IMR-90 (cell line): ENCODE data around the gene PITX2. TPM values are rescaled to one million over a fixed set of nuclear protein-coding genes. Genes with fewer than 3 reads are reported as not detected.

ENCODE experiments used
- ATAC-seq: fragments of 200-7000 bp; cut with Tn5 transposase; 2 replicates; pipeline ENCODE4 v1.9.1; 2020; ENCODE audit warnings: low read depth, mild to moderate bottlenecking, moderate library complexity
- BruUV-seq: library from RNA; stranded (reverse); fragments of 400-500 nt; replicated peaks from 2 replicates; lab custom pipeline; 2021; lab: Mats Ljungman, UMichigan
- CTCF ChIA-PET: fragments of 300-600 bp; formaldehyde crosslinking; extraction: SDS; loops from one replicate; lab custom pipeline; 2021; ENCODE audit warnings: antibody characterized with exemption; lab: Yijun Ruan, JAX
- POLR2A ChIA-PET: fragments of 300-600 bp; sonication (Branson Sonifier 250); formaldehyde crosslinking; loops from one replicate; lab custom pipeline; 2022; ENCODE audit warnings: antibody characterized with exemption; ENCODE audit not compliant: unreplicated experiment; lab: Charles Lee
- DNase-seq: peaks from one replicate; pipeline ENCODE4 v3.0.0; 2013
- H2AFZ ChIP-seq: replicated peaks from 2 replicates; pipeline ENCODE3; 2013; ENCODE audit warnings: low read length, mild to moderate bottlenecking; ENCODE audit not compliant: poor library complexity
- H2AK5ac ChIP-seq: 2 replicates; pipeline ENCODE4 v1.6.1; 2013; ENCODE audit warnings: low read depth, low read length, inconsistent platforms
- H2AK9ac ChIP-seq: replicated peaks from 2 replicates; pipeline ENCODE3; 2013; ENCODE audit warnings: mild to moderate bottlenecking, low read depth, low read length, moderate library complexity; ENCODE audit not compliant: poor library complexity
- H2BK120ac ChIP-seq: 2 replicates; pipeline ENCODE4 v1.6.1; 2013; ENCODE audit warnings: low read depth, low read length, inconsistent platforms
- H2BK15ac ChIP-seq: 3 replicates; pipeline ENCODE4 v1.6.1; 2013; ENCODE audit warnings: low read depth, low read length, inconsistent platforms
- H2BK20ac ChIP-seq: 2 replicates; pipeline ENCODE4 v1.6.1; 2013; ENCODE audit warnings: low read depth, mild to moderate bottlenecking, inconsistent platforms, low read length, moderate library complexity
- H2BK5ac ChIP-seq: 2 replicates; pipeline ENCODE4 v1.6.1; 2013; ENCODE audit warnings: mild to moderate bottlenecking, low read depth, low read length, inconsistent platforms; ENCODE audit not compliant: poor library complexity, severe bottlenecking
- H3K14ac ChIP-seq: replicated peaks from 2 replicates; pipeline ENCODE4 v1.6.1; 2013; ENCODE audit warnings: low read depth, low read length, inconsistent platforms
- H3K18ac ChIP-seq: 2 replicates; pipeline ENCODE4 v1.6.1; 2013; ENCODE audit warnings: low read depth, low read length, control low read depth
- H3K23ac ChIP-seq: 2 replicates; pipeline ENCODE4 v1.6.1; 2013; ENCODE audit warnings: low read depth, low read length, inconsistent platforms
- H3K27ac ChIP-seq: 2 replicates; pipeline ENCODE4 v1.5.1; 2013; ENCODE audit warnings: mild to moderate bottlenecking, control low read depth, low read length; ENCODE audit not compliant: insufficient read depth
- H3K27me3 ChIP-seq: 2 replicates; pipeline ENCODE4 v1.6.1; 2013; ENCODE audit warnings: low read length; ENCODE audit not compliant: control insufficient read depth, insufficient read depth
- H3K36me3 ChIP-seq: 2 replicates; pipeline ENCODE4 v1.6.1; 2013; ENCODE audit warnings: low read length, mixed read lengths; ENCODE audit not compliant: control insufficient read depth, insufficient read depth
- H3K4ac ChIP-seq: 2 replicates; pipeline ENCODE4 v1.6.1; 2013; ENCODE audit warnings: low read depth, low read length, inconsistent platforms
- H3K4me1 ChIP-seq: 2 replicates; pipeline ENCODE4 v1.6.1; 2013; ENCODE audit warnings: low read length, mixed read lengths; ENCODE audit not compliant: control insufficient read depth, insufficient read depth
- H3K4me2 ChIP-seq: 2 replicates; pipeline ENCODE4 v1.6.1; 2013; ENCODE audit warnings: low read depth, mild to moderate bottlenecking, control low read depth, low read length, moderate library complexity
- H3K4me3 ChIP-seq: 2 replicates; pipeline ENCODE4 v1.5.1; 2013; ENCODE audit warnings: low read depth, mild to moderate bottlenecking, control low read depth, low read length, moderate library complexity; ENCODE audit not compliant: insufficient read depth
- H3K56ac ChIP-seq: 2 replicates; pipeline ENCODE4 v1.6.1; 2013; ENCODE audit warnings: low read length, inconsistent platforms; ENCODE audit not compliant: insufficient read depth; ENCODE audit errors: extremely low read depth
- H3K79me1 ChIP-seq, 2 experiments: 2 replicates each; pipeline ENCODE4 v1.6.1; 2013; ENCODE audit warnings: low read length in 2 of 2, inconsistent platforms in 1 of 2, low read depth in 1 of 2
- H3K9ac ChIP-seq: 2 replicates; pipeline ENCODE4 v1.6.1; 2013; ENCODE audit warnings: low read depth, low read length, control low read depth
- H3K9me1 ChIP-seq: 2 replicates; pipeline ENCODE4 v1.6.1; 2013; ENCODE audit warnings: low read length, inconsistent platforms; ENCODE audit not compliant: insufficient read depth
- H3K9me3 ChIP-seq: 2 replicates; pipeline ENCODE4 v1.6.1; 2013; ENCODE audit warnings: low read length; ENCODE audit not compliant: control insufficient read depth, insufficient read depth
- H4K20me1 ChIP-seq: 2 replicates; pipeline ENCODE4 v1.6.1; 2013; ENCODE audit warnings: low read length, inconsistent platforms; ENCODE audit not compliant: insufficient read depth
- H4K5ac ChIP-seq: 2 replicates; pipeline ENCODE4 v1.6.1; 2013; ENCODE audit warnings: mild to moderate bottlenecking, low read depth, low read length, control low read depth
- H4K8ac ChIP-seq, 2 experiments: 2 replicates each; pipeline ENCODE4 v1.6.1; 2013; ENCODE audit warnings: low read depth in 2 of 2, low read length in 2 of 2, control low read depth in 1 of 2, inconsistent platforms in 1 of 2
- H4K91ac ChIP-seq: 2 replicates; pipeline ENCODE4 v1.6.1; 2013; ENCODE audit warnings: low read depth, low read length, inconsistent platforms; ENCODE audit not compliant: insufficient read depth
- BHLHE40 ChIP-seq: fragments of 150-350 bp; IDR thresholded peaks from 2 replicates; pipeline ENCODE4 v1.6.1; 2016; ENCODE audit warnings: mild to moderate bottlenecking, low read depth, low read length
- CEBPB ChIP-seq: IDR thresholded peaks from 2 replicates; pipeline ENCODE4 v1.6.1; 2012; ENCODE audit warnings: low read depth, low read length, improper control_type of control experiment
- MXI1 ChIP-seq: IDR thresholded peaks from 2 replicates; pipeline ENCODE4 v1.6.1; 2012; ENCODE audit warnings: low read depth, mild to moderate bottlenecking, low read length, moderate library complexity, borderline replicate concordance
- NFE2L2 ChIP-seq: fragments of 150-350 bp; IDR thresholded peaks from 2 replicates; pipeline ENCODE4 v1.6.1; 2016; ENCODE audit warnings: low read depth, mild to moderate bottlenecking, low read length
- POLR2A ChIP-seq: IDR thresholded peaks from 2 replicates; pipeline ENCODE4 v1.6.1; 2012; ENCODE audit warnings: mild to moderate bottlenecking, low read depth, low read length
- RFX5 ChIP-seq: IDR thresholded peaks from 2 replicates; pipeline ENCODE4 v1.8.0; 2012; ENCODE audit warnings: low read depth, mild to moderate bottlenecking, low read length, moderate library complexity
- SMC3 ChIP-seq: fragments of 150-350 bp; IDR thresholded peaks from 2 replicates; pipeline ENCODE4 v1.6.1; 2016; ENCODE audit warnings: low read depth, mild to moderate bottlenecking, antibody characterized with exemption, low read length, moderate library complexity
- WGBS, 2 experiments: methylation state at CpG; one replicate each; pipeline versions ENCODE4 v1.1.5 to v1.1.7; 2013; ENCODE audit warnings: missing lambda C conversion rate in 2 of 2; ENCODE audit not compliant: insufficient read length in 1 of 2; ENCODE audit errors: extremely low coverage in 2 of 2; 5-methylcytosine and 5-hydroxymethylcytosine counted together
- dilution Hi-C: fragments of 300-500 bp; cut with HindIII; formaldehyde crosslinking; loops from one replicate; pipeline ENCODE4 v1.14.3; 2018; ENCODE audit warnings: low sequenced_read_pairs; ENCODE audit not compliant: unreplicated experiment
- in situ Hi-C: fragments of 300-500 bp; cut with MboI; formaldehyde crosslinking; loops from 3 replicates; pipeline ENCODE4 v1.14.3; 2019; ENCODE audit warnings: low sequenced_read_pairs, inconsistent platforms, mixed read lengths
- intact Hi-C: fragments of 100-400 bp; cut with micrococcal nuclease; formaldehyde crosslinking; loops from 2 replicates; pipeline ENCODE4 v1.10.0; 2022
- polyA plus RNA-seq, 3 experiments: library from polyadenylated mRNA; depleted of rRNA; stranded (reverse); fragments of >200 nt; gene quantifications; 2 replicates each; pipeline ENCODE4 v1.2.3, GENCODE V29; 2012; ENCODE audit warnings: low replicate concordance in 1 of 3
- total RNA-seq: library from RNA; depleted of rRNA; stranded (reverse); fragments of >200 nt; gene quantifications from 2 replicates; pipeline ENCODE4 v1.2.3, GENCODE V29; 2012
- TF ChIP-seq, protein P1 (sequence below): conservative IDR thresholded peaks from 2 replicates; pipeline ENCODE4 v1.5.1; 2012; ENCODE audit warnings: mild to moderate bottlenecking, low read depth, low read length, improper control_type of control experiment

The PITX2 gene
- total and polyA plus RNA-seq, 2 of the 4 experiments (the other 2 are of a cell fraction): 3.0 to 6.3 TPM

DNA sequence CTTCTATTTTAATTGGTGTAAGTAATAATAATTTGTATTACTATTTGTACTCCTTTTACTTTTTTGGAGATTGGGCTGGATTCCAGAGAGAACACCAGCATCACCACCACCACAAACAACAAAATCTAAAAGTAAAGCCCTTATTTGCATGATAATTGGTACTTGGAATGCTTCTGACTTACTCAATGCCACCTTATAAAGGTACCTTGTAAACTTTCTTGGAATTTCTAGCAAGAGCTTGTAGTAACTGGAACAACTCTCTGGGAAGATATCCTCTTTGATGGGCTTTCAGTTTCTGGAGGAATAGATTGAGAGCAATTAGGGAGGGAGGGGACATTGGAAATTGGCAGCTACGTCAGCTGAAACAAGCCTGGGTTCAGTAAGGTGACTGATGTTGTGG, 20.2 kb upstream of the PITX2 start:
- Histone ChIP-seq H3K9ac (no peak overlapping the region), H3K27me3 (peaks cover 49% of the 10 kb centered on the region), H3K23ac (no peak overlapping the region), H3K36me3 (no peaks in the 10 kb centered on the region), H4K20me1 (no peaks in the 10 kb centered on the region), H4K91ac (no peak overlapping the region), H2BK120ac (no peak overlapping the region), H3K14ac (no peak overlapping the region), H3K79me1 (no peaks in the 10 kb centered on the region), H3K9me1 (no peaks in the 10 kb centered on the region), H2BK5ac (no peak overlapping the region), H2BK20ac (no peak overlapping the region), H3K18ac (no peak overlapping the region), H3K27ac (no peak overlapping the region), H3K4me1 (no peaks in the 10 kb centered on the region), H3K9me3 (peaks cover 7% of the 10 kb centered on the region), H3K4me3 (no peak overlapping the region), H2AK5ac (no peak overlapping the region), H3K4ac (no peak overlapping the region), H4K8ac (no peak overlapping the region), H4K5ac (no peak overlapping the region), H2BK15ac (no peak overlapping the region), H3K56ac (no peak overlapping the region), H3K4me2 (no peak overlapping the region), H2AFZ (no peak overlapping the region), H2AK9ac (no peak overlapping the region)
- no peak for ATAC-seq
- no peak for TF ChIP-seq NFE2L2
- no peak for TF ChIP-seq CEBPB
- TF ChIP-seq BHLHE40: no peak
- TF ChIP-seq RFX5: no peak
- no peak for TF ChIP-seq MXI1
- no peak for TF ChIP-seq SMC3
- TF ChIP-seq POLR2A: no peak
- TF ChIP-seq, protein P1, sequence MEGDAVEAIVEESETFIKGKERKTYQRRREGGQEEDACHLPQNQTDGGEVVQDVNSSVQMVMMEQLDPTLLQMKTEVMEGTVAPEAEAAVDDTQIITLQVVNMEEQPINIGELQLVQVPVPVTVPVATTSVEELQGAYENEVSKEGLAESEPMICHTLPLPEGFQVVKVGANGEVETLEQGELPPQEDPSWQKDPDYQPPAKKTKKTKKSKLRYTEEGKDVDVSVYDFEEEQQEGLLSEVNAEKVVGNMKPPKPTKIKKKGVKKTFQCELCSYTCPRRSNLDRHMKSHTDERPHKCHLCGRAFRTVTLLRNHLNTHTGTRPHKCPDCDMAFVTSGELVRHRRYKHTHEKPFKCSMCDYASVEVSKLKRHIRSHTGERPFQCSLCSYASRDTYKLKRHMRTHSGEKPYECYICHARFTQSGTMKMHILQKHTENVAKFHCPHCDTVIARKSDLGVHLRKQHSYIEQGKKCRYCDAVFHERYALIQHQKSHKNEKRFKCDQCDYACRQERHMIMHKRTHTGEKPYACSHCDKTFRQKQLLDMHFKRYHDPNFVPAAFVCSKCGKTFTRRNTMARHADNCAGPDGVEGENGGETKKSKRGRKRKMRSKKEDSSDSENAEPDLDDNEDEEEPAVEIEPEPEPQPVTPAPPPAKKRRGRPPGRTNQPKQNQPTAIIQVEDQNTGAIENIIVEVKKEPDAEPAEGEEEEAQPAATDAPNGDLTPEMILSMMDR: no peak
- intact Hi-C loops (no loop called here), dilution Hi-C loops (no loop called here), in situ Hi-C loops (loop anchor here (25.0 kb wide), 2 partner anchors 644 to 1394 kb away; no protein-coding TSS in a partner anchor)
- no peak for DNase-seq
- ChIA-PET CTCF (no interaction called here), POLR2A (no interaction called here)
- WGBS, 2 experiments: 80% methylated on average over 1 of the region's 1 CpG; no CpG with 5 or more reads in 1 of the 2 experiments
- BruUV-seq: no TSS peak
